VCaP (cell line): Measurements from ENCODE around the gene KIF26A.

Source experiments
- H3K27ac ChIP-seq: fragments of 450-650 bp; 2 replicates; pipeline ENCODE4 v1.5.1; 2017
- TF ChIP-seq, protein P1 (sequence below): fragments of 450-650 bp; conservative IDR thresholded peaks from 2 replicates; pipeline ENCODE4 v1.5.1; 2017; ENCODE audit warnings: mild to moderate bottlenecking, moderate library complexity

Gene KIF26A

DNA sequence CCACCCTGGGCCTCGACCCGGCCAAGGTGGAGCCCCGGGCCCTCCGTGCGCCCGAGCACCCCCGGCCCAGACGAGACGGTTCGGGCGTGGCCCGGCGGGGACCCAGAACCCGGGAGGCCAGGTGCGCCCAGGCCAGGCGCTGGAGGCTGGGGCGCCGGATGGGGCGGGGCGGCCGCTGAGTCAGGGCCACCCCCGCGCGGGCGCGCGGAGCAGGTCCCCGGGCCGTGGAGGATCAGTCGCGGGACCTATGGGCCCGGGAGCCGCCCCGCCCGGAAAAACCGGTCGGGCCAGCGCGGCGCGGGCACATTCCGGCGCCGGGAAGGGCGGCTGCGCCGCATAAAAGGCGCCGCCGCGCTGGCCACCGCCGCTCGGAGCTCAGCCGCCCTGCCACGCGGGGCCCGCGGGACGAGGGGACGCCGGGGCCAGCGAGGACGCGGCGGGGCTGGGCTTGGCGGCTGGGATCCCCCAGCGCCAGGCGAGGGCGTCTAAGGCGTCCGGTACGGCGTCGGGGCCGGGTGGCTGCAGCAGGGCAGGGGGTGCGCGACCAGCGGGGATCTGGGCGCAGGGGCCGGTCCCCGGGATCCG is 21.5 kb upstream of the KIF26A start:
- TF ChIP-seq, protein P1, sequence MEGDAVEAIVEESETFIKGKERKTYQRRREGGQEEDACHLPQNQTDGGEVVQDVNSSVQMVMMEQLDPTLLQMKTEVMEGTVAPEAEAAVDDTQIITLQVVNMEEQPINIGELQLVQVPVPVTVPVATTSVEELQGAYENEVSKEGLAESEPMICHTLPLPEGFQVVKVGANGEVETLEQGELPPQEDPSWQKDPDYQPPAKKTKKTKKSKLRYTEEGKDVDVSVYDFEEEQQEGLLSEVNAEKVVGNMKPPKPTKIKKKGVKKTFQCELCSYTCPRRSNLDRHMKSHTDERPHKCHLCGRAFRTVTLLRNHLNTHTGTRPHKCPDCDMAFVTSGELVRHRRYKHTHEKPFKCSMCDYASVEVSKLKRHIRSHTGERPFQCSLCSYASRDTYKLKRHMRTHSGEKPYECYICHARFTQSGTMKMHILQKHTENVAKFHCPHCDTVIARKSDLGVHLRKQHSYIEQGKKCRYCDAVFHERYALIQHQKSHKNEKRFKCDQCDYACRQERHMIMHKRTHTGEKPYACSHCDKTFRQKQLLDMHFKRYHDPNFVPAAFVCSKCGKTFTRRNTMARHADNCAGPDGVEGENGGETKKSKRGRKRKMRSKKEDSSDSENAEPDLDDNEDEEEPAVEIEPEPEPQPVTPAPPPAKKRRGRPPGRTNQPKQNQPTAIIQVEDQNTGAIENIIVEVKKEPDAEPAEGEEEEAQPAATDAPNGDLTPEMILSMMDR: no peak
- H3K27ac ChIP-seq: peak overlapping the region; percentile 91

DNA sequence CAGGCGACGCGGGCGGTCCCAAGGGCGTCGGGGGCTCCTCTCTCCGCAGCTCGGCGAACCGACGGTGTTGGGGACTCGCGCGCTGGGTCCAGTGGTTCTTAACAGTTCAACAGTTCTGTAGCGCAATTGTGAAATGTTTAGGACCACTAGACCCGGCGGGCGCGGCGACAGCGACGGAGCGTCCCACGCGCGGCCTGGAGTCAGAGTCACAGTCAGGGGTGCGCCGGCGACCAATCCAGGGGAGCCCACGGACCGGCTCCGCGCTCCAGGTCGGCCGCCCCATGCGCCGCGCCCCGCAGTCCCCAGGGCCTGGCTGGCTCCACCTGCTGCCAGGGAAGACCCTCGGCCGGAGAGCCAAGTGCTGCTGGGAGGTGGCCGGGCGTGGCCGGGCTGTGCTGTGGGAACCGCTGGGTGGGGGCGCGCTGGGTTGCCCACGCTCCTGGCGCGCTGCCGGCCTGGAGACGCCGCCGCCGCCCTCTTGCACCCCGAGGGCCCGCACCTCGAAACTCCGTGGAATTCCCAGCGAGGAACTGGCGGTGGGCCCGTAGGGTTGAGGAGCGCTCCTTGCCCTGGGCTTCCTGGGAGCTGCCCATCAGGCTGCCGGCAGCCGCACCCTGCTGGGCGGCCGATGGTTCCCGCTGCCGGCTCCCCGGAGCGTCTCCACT is 20.9 kb upstream of the KIF26A start:
- peak overlapping the region; percentile 91 for H3K27ac ChIP-seq
- TF ChIP-seq, protein P1: no peak

DNA sequence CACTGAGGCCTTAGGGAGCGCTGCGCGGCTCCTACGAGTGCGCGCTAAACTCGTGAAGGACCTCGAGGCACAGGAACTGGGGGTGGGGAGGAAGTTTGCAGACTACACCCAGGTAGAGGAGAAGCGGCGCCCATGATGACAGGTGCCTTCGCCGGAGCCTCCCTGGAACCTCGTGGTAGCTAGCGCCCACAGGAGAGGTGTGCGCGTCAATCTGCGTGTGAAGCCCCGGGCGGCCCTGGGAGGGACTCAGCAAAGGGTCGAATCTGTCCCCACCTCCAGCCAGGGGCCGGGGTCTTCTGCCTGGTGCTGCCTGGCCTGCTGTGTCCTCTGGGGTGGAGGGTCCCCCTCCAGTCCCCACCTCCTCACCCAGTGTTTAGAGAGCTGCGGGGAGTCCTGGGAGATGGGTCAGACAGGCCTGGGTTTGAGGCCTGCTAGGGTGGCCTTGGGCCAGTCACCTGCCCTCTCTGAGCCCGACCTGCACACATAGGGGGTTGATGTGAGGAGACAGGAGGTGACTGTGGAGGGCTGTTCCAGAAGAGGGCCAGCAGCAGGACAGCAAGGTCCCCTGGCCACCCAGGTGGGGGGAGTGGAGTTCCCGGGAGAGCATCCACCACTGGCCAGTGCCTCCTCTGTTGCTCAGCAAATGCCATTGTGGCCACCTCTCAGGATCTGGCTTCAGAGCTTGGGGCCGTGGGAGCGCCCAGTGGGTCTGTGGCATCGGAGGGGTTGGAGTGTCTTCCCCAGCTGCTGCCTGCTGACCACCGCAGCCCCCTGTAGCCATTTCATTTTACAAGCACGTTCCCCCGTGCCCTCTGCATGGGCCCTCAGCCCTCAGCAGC is 20.2 kb upstream of the KIF26A start:
- H3K27ac ChIP-seq: no peak overlapping the region
- TF ChIP-seq, protein P1: no peak

DNA sequence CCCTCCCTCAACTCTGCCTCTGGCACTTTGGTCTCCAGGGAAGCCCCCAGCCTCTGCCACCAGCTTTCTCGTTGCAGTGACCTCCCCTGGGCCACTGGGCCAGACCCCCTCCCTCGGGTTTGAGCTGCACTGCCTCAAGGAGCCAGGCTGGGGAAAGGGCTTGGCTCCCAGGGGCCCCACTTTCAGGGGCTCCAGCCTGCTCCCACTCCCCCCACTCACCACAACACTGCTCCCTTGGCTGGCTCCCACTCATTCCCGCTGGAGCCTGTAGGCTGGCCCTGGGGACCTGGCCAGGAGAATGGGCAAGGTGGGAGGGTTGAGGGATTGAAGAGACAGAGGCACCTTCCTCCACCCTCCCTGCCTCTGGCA is 19.3 kb upstream of the KIF26A start:
- TF ChIP-seq, protein P1: no peak
- H3K27ac ChIP-seq: no peak overlapping the region

DNA sequence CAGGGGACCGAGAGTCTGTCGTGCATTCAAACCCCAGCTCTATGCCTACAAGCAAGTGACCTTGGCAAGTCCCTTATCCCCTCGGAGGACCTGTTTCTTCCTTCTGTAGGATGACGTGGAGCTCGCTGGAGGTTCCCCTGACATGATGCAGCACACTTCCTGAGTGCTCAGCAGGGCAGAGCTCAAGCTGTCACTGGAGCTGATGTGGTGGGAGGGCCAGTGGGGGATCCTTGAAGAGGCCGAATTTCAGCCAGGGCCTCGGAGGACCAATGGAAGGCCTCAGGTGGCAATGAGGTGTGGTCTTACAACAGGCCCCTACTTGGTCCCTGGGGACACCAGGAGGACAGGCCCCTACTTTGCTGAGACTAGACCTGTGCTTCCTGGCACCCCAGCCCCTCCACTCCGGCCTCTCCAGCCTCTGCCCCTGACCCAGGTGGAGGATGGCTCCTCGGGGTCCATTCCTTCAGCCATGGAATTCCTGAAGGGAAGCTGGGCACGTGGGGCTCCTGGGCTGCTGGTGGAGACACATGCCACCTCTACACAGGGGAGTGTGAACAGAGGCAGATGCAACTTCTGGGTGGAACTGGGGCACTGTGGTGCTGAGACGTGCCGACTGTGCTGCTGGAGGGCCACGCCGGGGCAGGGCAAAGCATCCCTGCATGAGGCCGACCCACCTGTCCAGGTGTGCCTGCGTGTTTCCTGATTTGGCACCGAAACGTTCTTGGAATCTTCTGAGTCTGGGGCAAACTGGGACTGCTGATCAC is 18.7 kb upstream of the KIF26A start:
- TF ChIP-seq, protein P1: no peak
- H3K27ac ChIP-seq: no peak overlapping the region

DNA sequence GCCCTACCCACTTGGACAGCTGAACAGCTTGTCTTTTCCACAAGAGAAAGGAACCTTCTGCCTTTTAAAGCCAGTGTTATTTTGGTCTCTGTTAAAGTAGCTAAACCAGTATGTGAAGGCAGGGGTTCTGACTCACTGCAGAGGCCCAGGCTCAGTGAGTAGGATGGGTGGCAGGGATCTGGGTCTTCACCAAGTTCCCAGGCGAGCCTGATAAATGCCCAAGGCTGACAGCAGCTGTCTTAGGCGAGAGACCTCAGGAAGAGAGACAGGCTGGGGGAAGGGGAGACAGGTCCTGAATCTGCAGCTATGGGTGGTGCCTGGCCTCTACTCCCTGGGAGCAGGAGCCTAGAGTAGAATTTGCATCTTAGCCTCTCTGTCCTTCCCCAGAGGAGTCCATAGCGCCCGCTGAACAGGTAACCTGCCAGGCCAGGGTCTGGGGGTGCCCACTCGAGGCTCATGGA is 18.1 kb upstream of the KIF26A start:
- TF ChIP-seq, protein P1: no peak
- H3K27ac ChIP-seq: no peak overlapping the region

DNA sequence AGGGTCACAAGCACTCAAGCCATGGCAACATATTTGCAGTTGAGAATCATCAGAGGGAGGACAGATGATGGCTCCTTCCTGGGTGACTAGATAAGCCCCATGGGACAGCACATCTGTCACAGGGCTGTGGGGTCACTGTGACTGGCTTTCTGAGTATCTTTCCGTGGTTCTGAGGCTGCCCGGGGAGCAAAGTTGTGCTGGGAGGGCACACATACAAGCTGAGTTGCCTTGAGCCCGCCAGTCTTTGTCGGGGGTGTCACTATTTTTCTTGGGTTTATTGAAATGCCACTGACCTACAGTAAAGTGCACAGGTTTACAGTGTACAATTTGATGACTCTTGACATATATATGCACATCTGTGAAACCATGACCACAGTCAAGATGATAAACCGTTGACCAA is 17.2 kb upstream of the KIF26A start:
- H3K27ac ChIP-seq: no peak overlapping the region
- TF ChIP-seq, protein P1: no peak
